ENCODE data around the gene FNDC1. TPM values are rescaled to one million over a fixed set of nuclear protein-coding genes. Genes with fewer than 3 reads are reported as not detected.

Gene FNDC1
- total RNA-seq, 4 donors from 2014 or later = 13.6 to 23.2 (median 15.1) TPM

DNA sequence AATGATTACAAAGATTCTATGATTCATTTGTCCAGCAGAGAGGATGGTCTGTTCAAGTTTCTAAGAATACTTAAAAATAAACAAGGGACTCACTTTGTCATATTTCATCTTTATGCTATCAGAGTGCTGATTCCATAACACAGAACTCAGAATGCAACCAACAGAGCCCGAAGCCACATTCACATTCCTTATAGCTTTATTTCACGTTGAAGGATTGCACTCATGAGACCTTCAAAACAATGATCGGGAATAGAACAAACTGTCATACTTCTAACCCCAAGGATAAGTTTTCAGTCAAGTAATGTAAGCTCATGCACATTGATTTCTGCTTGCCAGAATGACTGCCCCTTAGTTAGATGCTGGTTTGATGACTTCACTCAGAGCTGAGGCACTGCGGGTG, 25.2 kb downstream of the FNDC1 start:
- 92 to 96% methylated on average over 4 of the region's 4 CpGs for WGBS, 2 donors
- TF ChIP-seq POLR2A (IDR thresholded peaks at IDR 0.05) = no peak
- TF ChIP-seq, protein P1, sequence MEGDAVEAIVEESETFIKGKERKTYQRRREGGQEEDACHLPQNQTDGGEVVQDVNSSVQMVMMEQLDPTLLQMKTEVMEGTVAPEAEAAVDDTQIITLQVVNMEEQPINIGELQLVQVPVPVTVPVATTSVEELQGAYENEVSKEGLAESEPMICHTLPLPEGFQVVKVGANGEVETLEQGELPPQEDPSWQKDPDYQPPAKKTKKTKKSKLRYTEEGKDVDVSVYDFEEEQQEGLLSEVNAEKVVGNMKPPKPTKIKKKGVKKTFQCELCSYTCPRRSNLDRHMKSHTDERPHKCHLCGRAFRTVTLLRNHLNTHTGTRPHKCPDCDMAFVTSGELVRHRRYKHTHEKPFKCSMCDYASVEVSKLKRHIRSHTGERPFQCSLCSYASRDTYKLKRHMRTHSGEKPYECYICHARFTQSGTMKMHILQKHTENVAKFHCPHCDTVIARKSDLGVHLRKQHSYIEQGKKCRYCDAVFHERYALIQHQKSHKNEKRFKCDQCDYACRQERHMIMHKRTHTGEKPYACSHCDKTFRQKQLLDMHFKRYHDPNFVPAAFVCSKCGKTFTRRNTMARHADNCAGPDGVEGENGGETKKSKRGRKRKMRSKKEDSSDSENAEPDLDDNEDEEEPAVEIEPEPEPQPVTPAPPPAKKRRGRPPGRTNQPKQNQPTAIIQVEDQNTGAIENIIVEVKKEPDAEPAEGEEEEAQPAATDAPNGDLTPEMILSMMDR (IDR thresholded peaks at IDR 0.05) = no peak
- Histone ChIP-seq H3K9me3 (no peaks in the 10 kb centered on the region), H3K4me1 (peaks cover 0 to 6% of the 10 kb centered on the region in 2 donors), H3K36me3 (no peaks in the 10 kb centered on the region), H3K4me3 (replicated peaks in 1 of 3) (no peak overlapping the region), H3K27ac (no peak overlapping the region), H3K27me3 (no peaks in the 10 kb centered on the region)
- DNase-seq = no peak
- intact Hi-C loops (cut with DNase I) = no loop called here

DNA sequence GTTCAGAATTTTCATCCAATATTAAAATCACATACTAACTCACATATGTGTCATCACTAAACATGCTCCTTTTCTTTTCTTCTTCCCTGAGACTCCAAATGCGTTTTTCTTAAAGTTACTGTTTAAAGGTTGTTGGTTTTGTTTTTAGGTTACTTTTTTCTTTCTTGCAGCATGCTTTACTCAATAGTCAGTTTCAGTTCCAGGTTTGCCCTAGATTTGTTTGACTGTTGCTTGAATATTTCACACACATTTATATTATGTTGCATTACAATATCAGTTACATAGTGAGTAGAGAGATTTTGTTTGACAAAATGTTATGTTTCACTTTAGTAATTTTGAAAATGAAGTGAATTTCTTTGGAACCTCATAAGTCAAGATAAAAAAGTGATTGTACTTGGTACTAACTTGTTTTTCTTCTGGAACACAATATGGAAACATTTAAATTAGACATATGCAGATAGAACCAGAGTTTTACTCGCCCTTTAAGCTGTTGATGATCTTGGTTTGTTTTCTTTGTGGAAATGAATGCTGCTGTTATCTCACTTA, 27.3 kb downstream of the FNDC1 start:
- no peaks in the 10 kb centered on the region for H3K36me3 ChIP-seq
- H3K9me3 ChIP-seq = no peaks in the 10 kb centered on the region
- TF ChIP-seq POLR2A (IDR thresholded peaks at IDR 0.05) = no peak
- TF ChIP-seq, protein P1 (IDR thresholded peaks at IDR 0.05) = no peak
- H3K27me3 ChIP-seq = no peaks in the 10 kb centered on the region
- H3K4me1 ChIP-seq = peaks cover 0 to 12% of the 10 kb centered on the region in 2 donors
- intact Hi-C loops (cut with DNase I) = no loop called here
- no peak overlapping the region for H3K27ac ChIP-seq
- H3K4me3 ChIP-seq (replicated peaks in 1 of 3) = no peak overlapping the region
- DNase-seq = no peak
- WGBS, 2 donors = 81 to 83% methylated on average over 2 of the region's 2 CpGs

DNA sequence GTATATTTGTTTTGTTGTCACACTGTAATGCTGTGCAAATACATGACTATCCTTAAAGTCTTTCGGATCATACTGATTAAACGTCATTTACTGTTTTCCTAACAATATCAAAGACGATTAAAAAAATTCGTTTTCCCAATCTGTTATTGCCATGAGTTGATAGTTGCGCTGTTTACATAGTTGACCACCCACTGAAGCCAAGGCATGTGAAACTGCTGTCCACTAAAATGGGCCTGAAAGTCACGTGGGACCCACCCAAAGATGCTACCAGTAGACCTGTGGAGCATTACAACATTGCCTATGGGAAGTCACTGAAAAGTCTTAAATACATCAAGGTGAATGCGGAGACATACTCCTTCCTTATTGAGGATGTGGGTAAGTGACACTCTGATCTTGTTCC, 28.1 kb downstream of the FNDC1 start:
- H3K27me3 ChIP-seq = no peaks in the 10 kb centered on the region
- no peaks in the 10 kb centered on the region for H3K9me3 ChIP-seq
- DNase-seq = no peak
- no peak overlapping the region for H3K27ac ChIP-seq
- intact Hi-C loops (cut with DNase I) = no loop called here
- no peaks in the 10 kb centered on the region for H3K36me3 ChIP-seq
- no peak overlapping the region for H3K4me3 ChIP-seq (replicated peaks in 1 of 3)
- H3K4me1 ChIP-seq = peaks cover 0 to 12% of the 10 kb centered on the region in 2 donors
- 83 to 93% methylated on average over 7 of the region's 7 CpGs for WGBS, 2 donors
- TF ChIP-seq POLR2A (IDR thresholded peaks at IDR 0.05) = no peak
- TF ChIP-seq, protein P1 (IDR thresholded peaks at IDR 0.05) = no peak

DNA sequence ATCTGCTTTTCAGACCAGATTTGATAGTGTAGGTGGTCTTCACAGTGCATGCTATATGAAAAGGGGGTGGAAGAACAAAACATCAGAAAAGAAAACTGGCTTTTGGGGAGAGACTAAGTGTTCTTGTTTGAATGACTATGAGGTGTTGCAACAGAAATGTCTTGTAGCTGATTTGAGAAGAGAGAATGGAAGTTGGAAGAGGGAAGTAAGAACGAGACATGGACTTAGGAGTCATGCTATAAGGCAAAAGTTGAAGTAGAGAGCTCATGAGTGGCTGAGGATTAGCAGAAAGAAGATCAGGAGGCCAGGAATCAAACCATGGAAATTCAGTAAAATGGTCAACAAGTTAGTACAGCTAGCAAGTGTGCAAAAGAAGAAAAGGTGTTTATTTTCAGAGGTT, 32.1 kb downstream of the FNDC1 start:
- 84 to 87% methylated on average over 1 of the region's 1 CpG for WGBS, 2 donors

DNA sequence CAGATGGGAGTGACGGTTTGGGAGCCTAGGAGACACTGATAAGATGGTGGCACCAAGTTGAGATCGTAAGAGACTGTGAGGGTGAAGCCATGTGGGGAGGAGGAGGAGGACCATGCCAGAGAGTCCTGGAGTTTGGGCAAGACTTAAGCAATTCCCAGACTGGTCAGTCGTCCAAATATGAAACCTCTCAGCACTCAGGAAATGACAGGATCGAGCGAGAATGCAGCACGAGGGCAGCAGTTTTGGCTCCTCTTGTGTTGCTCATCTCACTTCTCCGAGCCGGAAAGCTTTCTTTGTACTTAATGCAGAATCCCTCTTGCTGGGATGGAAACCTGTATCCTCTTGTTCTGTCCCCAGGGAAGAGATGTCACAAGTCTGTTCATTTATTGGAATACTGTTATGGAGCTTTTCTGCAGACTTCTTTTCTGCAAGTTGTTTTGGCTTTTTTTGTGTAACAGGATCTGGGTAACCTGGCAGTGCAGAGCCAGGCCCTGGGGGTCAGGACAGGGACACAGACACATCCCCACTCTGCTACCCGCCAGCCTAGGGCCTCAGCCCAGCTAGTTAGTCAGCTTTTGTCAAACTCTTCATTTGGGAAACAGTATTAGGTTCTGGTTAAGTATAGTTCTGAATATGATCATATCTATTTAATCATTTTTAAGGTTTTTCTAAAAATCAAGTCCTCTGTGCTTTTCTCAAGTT, 34.3 kb downstream of the FNDC1 start:
- H3K27ac ChIP-seq = no peak overlapping the region
- no peak for DNase-seq
- H3K4me3 ChIP-seq (replicated peaks in 1 of 3) = no peak overlapping the region
- TF ChIP-seq, protein P1 (IDR thresholded peaks at IDR 0.05) = no peak
- no peak for TF ChIP-seq POLR2A (IDR thresholded peaks at IDR 0.05)
- no peaks in the 10 kb centered on the region for H3K9me3 ChIP-seq
- H3K36me3 ChIP-seq = no peaks in the 10 kb centered on the region
- no peaks in the 10 kb centered on the region for H3K27me3 ChIP-seq
- peaks cover 0 to 8% of the 10 kb centered on the region in 2 donors for H3K4me1 ChIP-seq
- 81% methylated on average over 9 of the region's 9 CpGs for WGBS, 2 donors
- intact Hi-C loops (cut with DNase I) = no loop called here

More for the DNA sequence above, 32.1 kb downstream of the FNDC1 start:
- no peaks in the 10 kb centered on the region for H3K27me3 ChIP-seq
- no peaks in the 10 kb centered on the region for H3K36me3 ChIP-seq
- no peak overlapping the region for H3K27ac ChIP-seq
- no peak overlapping the region for H3K4me3 ChIP-seq (replicated peaks in 1 of 3)
- DNase-seq = no peak
- intact Hi-C loops (cut with DNase I) = no loop called here
- peaks cover 0 to 12% of the 10 kb centered on the region in 2 donors for H3K4me1 ChIP-seq
- TF ChIP-seq, protein P1 (IDR thresholded peaks at IDR 0.05) = no peak
- TF ChIP-seq POLR2A (IDR thresholded peaks at IDR 0.05) = no peak
- no peaks in the 10 kb centered on the region for H3K9me3 ChIP-seq

Measured in thyroid gland (tissue), 4 donors.